ENCODE data around the gene SLC41A2. TPM values are rescaled to one million over a fixed set of nuclear protein-coding genes. Genes with fewer than 3 reads are reported as not detected.

Gene SLC41A2
- total RNA-seq, 1 donor from 2014 or later = 35.6 TPM

DNA sequence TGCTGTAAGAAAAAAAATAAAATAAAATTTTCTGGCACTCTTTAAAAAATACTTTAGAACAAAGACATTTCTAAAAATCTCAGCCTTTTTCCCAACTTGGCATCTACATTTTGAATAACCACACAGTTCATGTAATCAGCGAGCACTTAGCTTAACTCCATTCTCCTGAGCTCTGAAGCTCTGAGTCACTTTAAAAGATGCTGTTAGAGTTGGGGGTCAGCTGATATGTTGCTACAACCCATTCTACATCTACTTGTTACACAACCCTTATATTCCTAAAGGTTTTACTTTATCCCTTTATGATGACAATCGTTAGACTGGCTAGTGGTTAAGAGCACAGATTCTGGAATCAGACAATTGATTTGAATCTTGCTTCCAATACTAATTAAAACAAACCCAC is 48.3 kb downstream of the SLC41A2 start:
- DNase-seq (ENCODE audit: low read depth) (peak; percentile 74), FAIRE-seq (no peak)
- peaks cover 5% of the 10 kb centered on the region for H3K36me3 Mint-ChIP-seq (ENCODE audit: low read depth, unreplicated experiment)
- H2AFZ ChIP-seq (ENCODE audit: low read depth, low read length) = no peak overlapping the region
- no peak overlapping the region for H3K27ac ChIP-seq (ENCODE audit: low read depth, low read length)
- H3K9me3 Mint-ChIP-seq (ENCODE audit: unreplicated experiment) = no peaks in the 10 kb centered on the region
- H3K4me3 ChIP-seq (ENCODE audit: insufficient read depth, low read depth, low read length) = no peak overlapping the region
- no peaks in the 10 kb centered on the region for H3K9me3 ChIP-seq (ENCODE audit: insufficient read depth, low read depth, low read length)
- H3K27me3 ChIP-seq (ENCODE audit: insufficient read depth, low read length) = no peaks in the 10 kb centered on the region
- H3K27me3 Mint-ChIP-seq (ENCODE audit: low read depth, unreplicated experiment) = no peaks in the 10 kb centered on the region
- H3K36me3 ChIP-seq (ENCODE audit: insufficient read depth, low read length) = no peaks in the 10 kb centered on the region
- TF ChIP-seq EZH2 (IDR thresholded peaks at IDR 0.05; ENCODE audit: insufficient read depth, low read length) = no peak
- TF ChIP-seq, protein P1, sequence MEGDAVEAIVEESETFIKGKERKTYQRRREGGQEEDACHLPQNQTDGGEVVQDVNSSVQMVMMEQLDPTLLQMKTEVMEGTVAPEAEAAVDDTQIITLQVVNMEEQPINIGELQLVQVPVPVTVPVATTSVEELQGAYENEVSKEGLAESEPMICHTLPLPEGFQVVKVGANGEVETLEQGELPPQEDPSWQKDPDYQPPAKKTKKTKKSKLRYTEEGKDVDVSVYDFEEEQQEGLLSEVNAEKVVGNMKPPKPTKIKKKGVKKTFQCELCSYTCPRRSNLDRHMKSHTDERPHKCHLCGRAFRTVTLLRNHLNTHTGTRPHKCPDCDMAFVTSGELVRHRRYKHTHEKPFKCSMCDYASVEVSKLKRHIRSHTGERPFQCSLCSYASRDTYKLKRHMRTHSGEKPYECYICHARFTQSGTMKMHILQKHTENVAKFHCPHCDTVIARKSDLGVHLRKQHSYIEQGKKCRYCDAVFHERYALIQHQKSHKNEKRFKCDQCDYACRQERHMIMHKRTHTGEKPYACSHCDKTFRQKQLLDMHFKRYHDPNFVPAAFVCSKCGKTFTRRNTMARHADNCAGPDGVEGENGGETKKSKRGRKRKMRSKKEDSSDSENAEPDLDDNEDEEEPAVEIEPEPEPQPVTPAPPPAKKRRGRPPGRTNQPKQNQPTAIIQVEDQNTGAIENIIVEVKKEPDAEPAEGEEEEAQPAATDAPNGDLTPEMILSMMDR (IDR thresholded peaks at IDR 0.05; ENCODE audit: insufficient read depth, low read depth, low read length) = no peak
- H3K4me1 Mint-ChIP-seq (ENCODE audit: low read depth, unreplicated experiment) = peaks cover 10% of the 10 kb centered on the region
- H3K27ac Mint-ChIP-seq (ENCODE audit: unreplicated experiment) = no peak overlapping the region
- H3K9ac ChIP-seq (ENCODE audit: low read length) = no peak overlapping the region
- no peak overlapping the region for H3K4me3 Mint-ChIP-seq (ENCODE audit: unreplicated experiment)
- H4K20me1 ChIP-seq (ENCODE audit: insufficient read depth, low read length) = no peaks in the 10 kb centered on the region
- H3K4me1 ChIP-seq (ENCODE audit: insufficient read depth, low read length) = no peaks in the 10 kb centered on the region
- H3K79me2 ChIP-seq (ENCODE audit: insufficient read depth, low read length) = no peaks in the 10 kb centered on the region
- no peak overlapping the region for H3K4me2 ChIP-seq (ENCODE audit: low read length)

Other genes starting within 250 kb of the SLC41A2 start
- gene NOPCHAP1, start 28.0 kb upstream of the SLC41A2 start, total RNA-seq = 22.3 and 26.8 TPM in 2 replicates
- 69.2 and 91.6 TPM in 2 replicates for gene ALDH1L2, start 126.2 kb upstream of the SLC41A2 start, total RNA-seq
- gene WASHC4, start 149.4 kb upstream of the SLC41A2 start, total RNA-seq = 47.3 and 51.1 TPM in 2 replicates